KMS-11 (cell line): ENCODE measurements around the gene CAMTA2.

ENCODE experiments used
- H2AFZ ChIP-seq: fragments of 200-600 bp; sonication (generic); 2 replicates; pipeline ENCODE4 v1.6.1; 2016; ENCODE audit warnings: antibody characterized with exemption, mixed run types, low read depth
- H3K27ac ChIP-seq: fragments of 200-600 bp; sonication (generic); 2 replicates; pipeline ENCODE4 v1.6.1; 2016; ENCODE audit warnings: mild to moderate bottlenecking, mixed run types
- H3K27me3 ChIP-seq: fragments of 200-600 bp; sonication (generic); 2 replicates; pipeline ENCODE4 v1.6.1; 2017; ENCODE audit warnings: mild to moderate bottlenecking, low read depth, mixed run types, moderate library complexity; ENCODE audit not compliant: insufficient read depth
- H3K36me3 ChIP-seq: fragments of 200-600 bp; sonication (generic); 2 replicates; pipeline ENCODE4 v1.6.1; 2017; ENCODE audit warnings: mild to moderate bottlenecking, mixed run types; ENCODE audit not compliant: insufficient read depth
- H3K4me1 ChIP-seq: fragments of 200-600 bp; sonication (generic); 2 replicates; pipeline ENCODE4 v1.6.1; 2016; ENCODE audit warnings: mild to moderate bottlenecking, low read depth, mixed run types; ENCODE audit not compliant: poor library complexity, severe bottlenecking
- H3K4me2 ChIP-seq: fragments of 200-600 bp; sonication (generic); 2 replicates; pipeline ENCODE4 v1.7.0; 2016; ENCODE audit warnings: mild to moderate bottlenecking, mixed run types
- H3K4me3 ChIP-seq: fragments of 200-600 bp; sonication (generic); IDR thresholded peaks from 2 replicates; pipeline ENCODE4 v1.6.1; 2017; ENCODE audit warnings: low read depth, low read length, mixed read lengths; ENCODE audit not compliant: insufficient read depth
- H3K79me2 ChIP-seq: fragments of 200-600 bp; sonication (generic); 2 replicates; pipeline ENCODE4 v1.6.1; 2016; ENCODE audit warnings: low read depth, mixed run types; ENCODE audit not compliant: insufficient read depth
- H3K9ac ChIP-seq: fragments of 200-600 bp; sonication (generic); 2 replicates; pipeline ENCODE4 v1.6.1; 2016; ENCODE audit warnings: mild to moderate bottlenecking, mixed run types
- H4K20me1 ChIP-seq: fragments of 200-600 bp; sonication (generic); 2 replicates; pipeline ENCODE4 v1.6.1; 2016; ENCODE audit warnings: mild to moderate bottlenecking, mixed run types; ENCODE audit not compliant: insufficient read depth
- TF ChIP-seq, protein P1 (sequence below): fragments of 200-600 bp; sonication (generic); conservative IDR thresholded peaks from 2 replicates; pipeline ENCODE4 v1.6.1; 2017; ENCODE audit warnings: low read depth, mild to moderate bottlenecking, antibody characterized with exemption, low read length, moderate library complexity, mixed read lengths

CAMTA2 gene

DNA sequence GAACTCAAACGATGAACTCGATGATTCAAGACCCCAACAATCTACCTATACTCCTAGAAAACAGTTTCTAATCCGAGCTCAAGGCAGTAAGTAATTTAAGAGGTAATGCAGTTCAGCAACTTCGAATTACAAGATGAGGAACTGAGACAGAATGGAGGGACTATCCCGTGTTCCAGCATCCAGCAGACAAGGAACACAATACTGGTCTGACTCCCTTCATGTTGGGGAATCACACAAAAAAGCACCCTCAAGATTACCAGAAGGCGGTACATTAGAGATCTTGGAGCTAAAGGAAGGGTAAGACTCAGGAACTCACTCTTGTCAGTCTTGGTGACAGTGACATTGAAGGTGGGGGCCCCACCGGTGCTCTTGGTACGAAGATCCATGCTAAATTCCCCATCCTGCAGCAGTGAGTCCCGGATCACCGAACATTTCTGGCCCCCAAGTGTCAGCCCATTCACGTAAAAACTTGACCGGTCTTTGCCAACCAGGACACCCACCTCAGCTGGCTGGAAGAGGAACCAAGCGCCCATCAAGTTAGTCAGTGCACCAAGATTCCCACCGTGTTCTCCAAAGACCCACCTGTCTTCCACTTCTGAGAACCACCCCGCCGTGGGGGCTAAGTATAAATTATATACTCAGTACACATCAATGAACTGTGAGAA is 41.0 kb downstream of the CAMTA2 start:
- Histone ChIP-seq H3K79me2 (peaks cover 8% of the 10 kb centered on the region; the same call in 1 of the 2 replicates), H3K27ac (no peak overlapping the region), H3K4me3 (no peak overlapping the region), H4K20me1 (no peaks in the 10 kb centered on the region), H3K36me3 (no peaks in the 10 kb centered on the region), H2AFZ (no peak overlapping the region), H3K4me1 (no peaks in the 10 kb centered on the region), H3K9ac (no peak overlapping the region; the same call in 1 of the 2 replicates), H3K4me2 (no peak overlapping the region), H3K27me3 (no peaks in the 10 kb centered on the region)
- TF ChIP-seq, protein P1, sequence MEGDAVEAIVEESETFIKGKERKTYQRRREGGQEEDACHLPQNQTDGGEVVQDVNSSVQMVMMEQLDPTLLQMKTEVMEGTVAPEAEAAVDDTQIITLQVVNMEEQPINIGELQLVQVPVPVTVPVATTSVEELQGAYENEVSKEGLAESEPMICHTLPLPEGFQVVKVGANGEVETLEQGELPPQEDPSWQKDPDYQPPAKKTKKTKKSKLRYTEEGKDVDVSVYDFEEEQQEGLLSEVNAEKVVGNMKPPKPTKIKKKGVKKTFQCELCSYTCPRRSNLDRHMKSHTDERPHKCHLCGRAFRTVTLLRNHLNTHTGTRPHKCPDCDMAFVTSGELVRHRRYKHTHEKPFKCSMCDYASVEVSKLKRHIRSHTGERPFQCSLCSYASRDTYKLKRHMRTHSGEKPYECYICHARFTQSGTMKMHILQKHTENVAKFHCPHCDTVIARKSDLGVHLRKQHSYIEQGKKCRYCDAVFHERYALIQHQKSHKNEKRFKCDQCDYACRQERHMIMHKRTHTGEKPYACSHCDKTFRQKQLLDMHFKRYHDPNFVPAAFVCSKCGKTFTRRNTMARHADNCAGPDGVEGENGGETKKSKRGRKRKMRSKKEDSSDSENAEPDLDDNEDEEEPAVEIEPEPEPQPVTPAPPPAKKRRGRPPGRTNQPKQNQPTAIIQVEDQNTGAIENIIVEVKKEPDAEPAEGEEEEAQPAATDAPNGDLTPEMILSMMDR, result no peak

DNA sequence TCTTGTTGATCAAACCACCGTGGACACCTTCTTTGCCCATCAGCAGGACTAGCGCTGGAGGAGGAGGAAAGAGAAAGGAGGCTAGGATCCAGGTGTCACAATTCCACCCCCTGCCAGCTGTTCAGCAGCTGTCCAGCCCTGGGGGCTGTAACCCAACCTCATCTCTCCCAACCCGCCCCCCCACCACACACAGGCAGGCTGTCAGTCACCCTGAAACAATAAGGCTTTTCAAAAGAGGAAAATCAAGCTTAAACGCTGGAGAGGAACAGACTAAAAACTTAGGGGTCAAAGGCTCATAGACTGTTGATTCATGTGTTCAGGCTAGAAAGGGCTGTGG is 41.6 kb downstream of the CAMTA2 start:
- Histone ChIP-seq H3K79me2 (peaks cover 8% of the 10 kb centered on the region; the same call in 1 of the 2 replicates), H4K20me1 (no peaks in the 10 kb centered on the region), H3K4me2 (no peak overlapping the region), H3K27me3 (no peaks in the 10 kb centered on the region), H3K27ac (no peak overlapping the region), H3K4me1 (no peaks in the 10 kb centered on the region), H2AFZ (no peak overlapping the region), H3K36me3 (no peaks in the 10 kb centered on the region), H3K9ac (no peak overlapping the region), H3K4me3 (no peak overlapping the region)
- TF ChIP-seq, protein P1, result no peak

DNA sequence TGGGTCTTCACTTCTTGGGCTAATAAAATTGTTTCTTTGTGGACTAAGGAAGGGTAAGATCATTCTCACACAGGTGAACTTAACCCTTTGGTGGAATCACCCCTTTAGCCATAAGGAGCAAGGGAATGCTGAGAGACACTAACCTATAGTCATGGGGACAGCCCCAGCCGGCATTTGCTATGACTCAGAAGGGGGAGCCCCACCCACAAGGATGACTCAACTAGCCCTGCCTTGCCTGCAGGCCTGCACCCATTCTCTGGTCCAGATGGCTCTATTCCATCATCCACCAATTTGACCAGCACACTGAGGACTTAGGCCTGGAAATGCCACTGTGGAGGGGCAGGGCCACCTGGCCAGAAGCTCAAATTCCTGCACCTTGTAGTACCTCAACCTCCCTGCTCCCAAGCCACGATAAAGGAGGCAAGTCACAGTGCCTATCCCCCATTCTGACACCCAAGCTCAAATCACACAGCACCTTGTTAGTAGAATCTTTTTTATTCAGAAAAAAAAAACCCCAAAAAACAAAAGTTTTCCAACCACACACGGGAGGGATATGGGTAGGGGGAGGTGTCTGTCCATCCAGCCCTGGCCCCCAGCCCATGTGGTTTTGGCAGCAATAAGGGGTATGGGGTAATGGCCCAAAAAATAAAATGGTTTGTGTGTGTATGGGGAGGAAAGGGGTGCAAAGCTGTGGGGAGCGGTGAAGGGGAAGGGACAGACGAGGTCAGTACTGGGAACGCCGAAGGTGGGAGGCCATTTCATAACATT is 42.1 kb downstream of the CAMTA2 start:
- Histone ChIP-seq H3K79me2 (peaks cover 8% of the 10 kb centered on the region; the same call in 1 of the 2 replicates), H3K27me3 (no peaks in the 10 kb centered on the region), H3K9ac (no peak overlapping the region), H3K4me2 (no peak overlapping the region), H2AFZ (no peak overlapping the region), H4K20me1 (no peaks in the 10 kb centered on the region), H3K36me3 (no peaks in the 10 kb centered on the region), H3K4me1 (no peaks in the 10 kb centered on the region), H3K27ac (no peak overlapping the region; the same call in 1 of the 2 replicates), H3K4me3 (no peak overlapping the region)
- TF ChIP-seq, protein P1, result no peak

DNA sequence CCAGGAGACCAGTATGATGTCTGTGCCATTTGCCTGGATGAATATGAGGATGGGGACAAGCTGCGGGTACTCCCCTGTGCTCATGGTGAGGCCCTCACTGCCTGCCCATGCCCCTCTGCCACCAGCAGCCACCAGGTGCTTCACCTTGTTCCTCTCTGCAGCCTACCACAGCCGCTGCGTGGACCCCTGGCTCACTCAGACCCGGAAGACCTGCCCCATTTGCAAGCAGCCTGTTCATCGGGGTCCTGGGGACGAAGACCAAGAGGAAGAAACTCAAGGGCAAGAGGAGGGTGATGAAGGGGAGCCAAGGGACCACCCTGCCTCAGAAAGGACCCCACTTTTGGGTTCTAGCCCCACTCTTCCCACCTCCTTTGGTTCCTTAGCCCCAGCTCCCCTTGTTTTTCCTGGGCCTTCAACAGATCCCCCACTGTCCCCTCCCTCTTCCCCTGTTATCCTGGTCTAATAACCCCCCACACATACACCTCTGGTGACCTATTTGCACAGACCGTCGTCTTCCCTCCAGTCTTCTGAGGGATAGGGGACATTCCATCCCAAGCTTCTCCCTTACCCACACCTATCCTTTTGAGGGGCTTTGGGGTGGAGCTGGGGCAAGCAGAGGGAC is 42.8 kb downstream of the CAMTA2 start:
- H3K36me3 ChIP-seq, result no peaks in the 10 kb centered on the region
- H4K20me1 ChIP-seq, result no peaks in the 10 kb centered on the region
- H3K4me2 ChIP-seq, result no peak overlapping the region
- H2AFZ ChIP-seq, result no peak overlapping the region
- H3K79me2 ChIP-seq, result peaks cover 8% of the 10 kb centered on the region; the same call in 1 of the 2 replicates
- H3K27me3 ChIP-seq, result no peaks in the 10 kb centered on the region
- H3K27ac ChIP-seq, result no peak overlapping the region; the same call in 1 of the 2 replicates
- TF ChIP-seq, protein P1, result no peak
- no peak overlapping the region for H3K9ac ChIP-seq
- no peak overlapping the region for H3K4me3 ChIP-seq
- no peaks in the 10 kb centered on the region for H3K4me1 ChIP-seq
